IPS-NIHi7 (cell line): ENCODE results near the gene TSHZ2.
"Not testable (repeated sequence)": the region's sequence is repeated elsewhere in the genome, so short reads cannot be mapped to it uniquely, and the experiment has no call there.

Experiments used
- DNase-seq: peaks from one replicate; pipeline ENCODE4 v3.0.0; 2012; ENCODE audit warnings: mixed read lengths; ENCODE audit errors: extremely low spot score

Gene TSHZ2

GRCh38 chr20:52998268-52998667 lies 26.1 kb downstream of the TSHZ2 start:
- no peak for DNase-seq

GRCh38 chr20:52999040-52999439 lies 26.9 kb downstream of the TSHZ2 start:
- DNase-seq: no peak

GRCh38 chr20:53001498-53002301 lies 29.5 kb downstream of the TSHZ2 start:
- DNase-seq: no peak

GRCh38 chr20:53002786-53003185 lies 30.6 kb downstream of the TSHZ2 start:
- DNase-seq: no peak

- DNase-seq: no peak
Observed at GRCh38 chr20:53003420-53004154, 31.4 kb downstream of the TSHZ2 start.

GRCh38 chr20:53004267-53004813 lies 32.2 kb downstream of the TSHZ2 start:
- no peak for DNase-seq

GRCh38 chr20:53009979-53010735 lies 38.0 kb downstream of the TSHZ2 start:
- no peak for DNase-seq

GRCh38 chr20:53011640-53012039 lies 39.5 kb downstream of the TSHZ2 start:
- no peak for DNase-seq

- DNase-seq: no peak
Observed at GRCh38 chr20:53013183-53013582, 41.0 kb downstream of the TSHZ2 start.

GRCh38 chr20:53013847-53014246 lies 41.7 kb downstream of the TSHZ2 start:
- no peak for DNase-seq

GRCh38 chr20:53016071-53016470 lies 43.9 kb downstream of the TSHZ2 start:
- DNase-seq: no peak

- DNase-seq: no peak
Observed at GRCh38 chr20:53016534-53017042, 44.4 kb downstream of the TSHZ2 start.

- no peak for DNase-seq
Observed at GRCh38 chr20:53017206-53017605, 45.0 kb downstream of the TSHZ2 start.

GRCh38 chr20:53019464-53019863 lies 47.3 kb downstream of the TSHZ2 start:
- DNase-seq: no peak

GRCh38 chr20:53020376-53020775 lies 48.2 kb downstream of the TSHZ2 start:
- DNase-seq: no peak

- DNase-seq: no peak
Observed at GRCh38 chr20:53020834-53021233, 48.7 kb downstream of the TSHZ2 start.

- DNase-seq: no peak
Observed at GRCh38 chr20:53021934-53022333, 49.8 kb downstream of the TSHZ2 start.

- no peak for DNase-seq
Observed at GRCh38 chr20:53023732-53024520, 51.8 kb downstream of the TSHZ2 start.

GRCh38 chr20:53024653-53025052 lies 52.5 kb downstream of the TSHZ2 start:
- DNase-seq: not testable (repeated sequence)

- no peak for DNase-seq
Observed at GRCh38 chr20:53027089-53027488, 54.9 kb downstream of the TSHZ2 start.
